NCI-H128 (cell line): Measurements from ENCODE around the gene AUP1.
"Not testable (repeated sequence)": the region's sequence is repeated elsewhere in the genome, so short reads cannot be mapped to it uniquely, and the experiment has no call there.

ENCODE experiments used
- DNase-seq: peaks from one replicate; lab custom pipeline; 2025; ENCODE audit not compliant: unreplicated experiment; lab: John Stamatoyannopoulos, UW

AUP1 gene

GRCh38 chr2:74529357-74530238 is at the start of gene AUP1, which contains the start of gene HTRA2:
AUP1 (minus strand) TSS chr2:74529706; CDS start chr2:74529629, 77 bp downstream.
HTRA2 (plus strand) TSS chr2:74529933; CDS start chr2:74530007, 74 bp downstream.
- DNase-seq = peak; percentile 96

GRCh38 chr2:74578408-74578807 is 48.9 kb upstream of the AUP1 start:
- DNase-seq = no peak

- no peak for DNase-seq
Observed at GRCh38 chr2:74577448-74577847, 47.9 kb upstream of the AUP1 start.

- DNase-seq = no peak
Observed at GRCh38 chr2:74576863-74577229, 47.3 kb upstream of the AUP1 start.

- no peak for DNase-seq
Observed at GRCh38 chr2:74576211-74576862, 46.8 kb upstream of the AUP1 start.

- no peak for DNase-seq
Observed at GRCh38 chr2:74575320-74575719, 45.8 kb upstream of the AUP1 start.

GRCh38 chr2:74573747-74574562 is 44.4 kb upstream of the AUP1 start:
- DNase-seq = no peak

- DNase-seq = no peak
Observed at GRCh38 chr2:74572178-74572925, 42.8 kb upstream of the AUP1 start.

- no peak for DNase-seq
Observed at GRCh38 chr2:74571058-74571457, 41.6 kb upstream of the AUP1 start.

GRCh38 chr2:74569686-74570085 is 40.2 kb upstream of the AUP1 start:
- DNase-seq = no peak

GRCh38 chr2:74567881-74568280 is 38.4 kb upstream of the AUP1 start:
- no peak for DNase-seq

GRCh38 chr2:74566754-74567085 is 37.2 kb upstream of the AUP1 start:
- DNase-seq = no peak

GRCh38 chr2:74566076-74566753 is 36.7 kb upstream of the AUP1 start:
- no peak for DNase-seq

- DNase-seq = no peak
Observed at GRCh38 chr2:74564222-74564621, 34.7 kb upstream of the AUP1 start.

- DNase-seq = no peak
Observed at GRCh38 chr2:74562126-74562775, 32.7 kb upstream of the AUP1 start.

GRCh38 chr2:74561022-74561421 is 31.5 kb upstream of the AUP1 start:
- not testable (repeated sequence) for DNase-seq

- DNase-seq = no peak
Observed at GRCh38 chr2:74560591-74560990, 31.1 kb upstream of the AUP1 start.

GRCh38 chr2:74559912-74560311 is 30.4 kb upstream of the AUP1 start:
- no peak for DNase-seq

GRCh38 chr2:74558284-74559230 is 29.1 kb upstream of the AUP1 start:
- no peak for DNase-seq
